ENCODE measurements around the gene SLC6A18.

DNA sequence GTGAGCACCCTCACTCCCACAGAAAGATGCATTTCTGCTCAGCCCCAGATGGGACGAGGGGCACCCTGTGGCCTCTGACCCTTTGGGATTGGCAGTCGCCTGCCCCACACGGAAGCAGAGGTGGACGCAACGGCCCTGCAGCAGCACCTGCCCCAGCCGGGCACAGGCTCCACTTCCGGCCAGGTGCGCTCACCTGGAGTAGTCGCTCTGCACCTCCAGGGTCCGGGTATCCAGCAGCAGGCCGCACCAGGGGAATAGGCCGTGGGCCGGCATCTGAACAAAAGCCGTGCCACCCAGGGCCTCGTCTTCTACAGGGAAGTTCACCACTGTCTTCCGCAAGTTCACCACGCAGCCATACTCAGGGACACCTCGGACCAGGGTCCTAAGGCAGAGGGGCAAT is 39.0 kb downstream of the SLC6A18 start:
- TF ChIP-seq, protein P1, sequence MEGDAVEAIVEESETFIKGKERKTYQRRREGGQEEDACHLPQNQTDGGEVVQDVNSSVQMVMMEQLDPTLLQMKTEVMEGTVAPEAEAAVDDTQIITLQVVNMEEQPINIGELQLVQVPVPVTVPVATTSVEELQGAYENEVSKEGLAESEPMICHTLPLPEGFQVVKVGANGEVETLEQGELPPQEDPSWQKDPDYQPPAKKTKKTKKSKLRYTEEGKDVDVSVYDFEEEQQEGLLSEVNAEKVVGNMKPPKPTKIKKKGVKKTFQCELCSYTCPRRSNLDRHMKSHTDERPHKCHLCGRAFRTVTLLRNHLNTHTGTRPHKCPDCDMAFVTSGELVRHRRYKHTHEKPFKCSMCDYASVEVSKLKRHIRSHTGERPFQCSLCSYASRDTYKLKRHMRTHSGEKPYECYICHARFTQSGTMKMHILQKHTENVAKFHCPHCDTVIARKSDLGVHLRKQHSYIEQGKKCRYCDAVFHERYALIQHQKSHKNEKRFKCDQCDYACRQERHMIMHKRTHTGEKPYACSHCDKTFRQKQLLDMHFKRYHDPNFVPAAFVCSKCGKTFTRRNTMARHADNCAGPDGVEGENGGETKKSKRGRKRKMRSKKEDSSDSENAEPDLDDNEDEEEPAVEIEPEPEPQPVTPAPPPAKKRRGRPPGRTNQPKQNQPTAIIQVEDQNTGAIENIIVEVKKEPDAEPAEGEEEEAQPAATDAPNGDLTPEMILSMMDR (IDR thresholded peaks at IDR 0.05; ENCODE audit: low read depth, low read length, poor library complexity, severe bottlenecking): no peak
- TF ChIP-seq EZH2phosphoT487 (IDR thresholded peaks at IDR 0.05; ENCODE audit: borderline replicate concordance, low read length): no peak
